ENCODE data around the gene EIF2S3B. TPM values are rescaled to one million over a fixed set of nuclear protein-coding genes. Genes with fewer than 3 reads are reported as not detected.

EIF2S3B gene
- total RNA-seq, 1 donor from 2014 or later = 0.73 TPM

GRCh38 chr12:10554228-10554755 is 48.6 kb downstream of the EIF2S3B start:
- Mint-ChIP-seq H3K27me3 (ENCODE audit: unreplicated experiment) (peaks cover 10% of the 10 kb centered on the region), H3K4me1 (ENCODE audit: unreplicated experiment) (no peaks in the 10 kb centered on the region), H3K36me3 (ENCODE audit: unreplicated experiment) (no peaks in the 10 kb centered on the region), H3K27ac (ENCODE audit: unreplicated experiment) (no peak overlapping the region), H3K9me3 (ENCODE audit: unreplicated experiment) (no peaks in the 10 kb centered on the region), H3K4me3 (ENCODE audit: unreplicated experiment) (no peak overlapping the region)
- DNase-seq (ENCODE audit: extremely low spot score, unreplicated experiment) = no peak
- TF ChIP-seq, protein P1, sequence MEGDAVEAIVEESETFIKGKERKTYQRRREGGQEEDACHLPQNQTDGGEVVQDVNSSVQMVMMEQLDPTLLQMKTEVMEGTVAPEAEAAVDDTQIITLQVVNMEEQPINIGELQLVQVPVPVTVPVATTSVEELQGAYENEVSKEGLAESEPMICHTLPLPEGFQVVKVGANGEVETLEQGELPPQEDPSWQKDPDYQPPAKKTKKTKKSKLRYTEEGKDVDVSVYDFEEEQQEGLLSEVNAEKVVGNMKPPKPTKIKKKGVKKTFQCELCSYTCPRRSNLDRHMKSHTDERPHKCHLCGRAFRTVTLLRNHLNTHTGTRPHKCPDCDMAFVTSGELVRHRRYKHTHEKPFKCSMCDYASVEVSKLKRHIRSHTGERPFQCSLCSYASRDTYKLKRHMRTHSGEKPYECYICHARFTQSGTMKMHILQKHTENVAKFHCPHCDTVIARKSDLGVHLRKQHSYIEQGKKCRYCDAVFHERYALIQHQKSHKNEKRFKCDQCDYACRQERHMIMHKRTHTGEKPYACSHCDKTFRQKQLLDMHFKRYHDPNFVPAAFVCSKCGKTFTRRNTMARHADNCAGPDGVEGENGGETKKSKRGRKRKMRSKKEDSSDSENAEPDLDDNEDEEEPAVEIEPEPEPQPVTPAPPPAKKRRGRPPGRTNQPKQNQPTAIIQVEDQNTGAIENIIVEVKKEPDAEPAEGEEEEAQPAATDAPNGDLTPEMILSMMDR (IDR thresholded peaks at IDR 0.05) = no peak

DNA sequence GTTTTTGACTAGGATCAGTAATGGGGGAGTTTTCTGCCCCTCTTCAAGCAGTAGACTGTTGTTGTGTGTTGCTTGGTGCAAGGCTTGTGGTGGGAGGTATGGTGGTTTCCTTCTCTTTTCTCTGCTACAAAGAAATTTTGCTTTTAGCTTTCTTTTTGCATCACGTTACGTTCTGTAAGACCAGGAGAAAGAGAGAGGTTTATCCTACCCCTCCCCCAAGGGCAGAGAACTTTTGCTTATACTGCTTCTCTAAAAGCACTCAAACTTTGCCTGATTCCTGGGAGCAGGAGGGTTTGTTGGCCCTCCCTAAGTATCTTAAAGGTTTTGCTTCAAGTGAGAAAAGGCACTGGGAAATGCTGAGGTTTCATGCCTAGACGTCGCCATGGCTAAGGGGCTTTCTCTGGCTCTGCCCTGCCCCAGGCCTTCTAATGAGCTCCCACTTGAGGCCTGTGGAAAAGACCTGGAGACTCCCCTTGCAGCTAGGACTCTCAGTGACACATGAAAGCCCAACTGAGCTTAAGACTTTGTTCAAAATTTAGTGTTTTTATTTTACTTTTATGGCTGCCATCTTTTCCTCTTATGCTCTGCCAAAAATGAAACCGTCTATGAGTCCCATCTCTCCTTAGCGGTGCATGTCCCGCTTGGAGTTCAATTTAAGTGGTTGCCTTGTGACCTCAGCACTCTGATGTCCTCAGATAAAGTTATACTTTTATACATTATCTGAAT is 49.2 kb downstream of the EIF2S3B start:
- TF ChIP-seq, protein P1 (IDR thresholded peaks at IDR 0.05) = no peak
- Mint-ChIP-seq H3K36me3 (ENCODE audit: unreplicated experiment) (no peaks in the 10 kb centered on the region), H3K27ac (ENCODE audit: unreplicated experiment) (no peak overlapping the region), H3K4me3 (ENCODE audit: unreplicated experiment) (no peak overlapping the region), H3K9me3 (ENCODE audit: unreplicated experiment) (no peaks in the 10 kb centered on the region), H3K4me1 (ENCODE audit: unreplicated experiment) (no peaks in the 10 kb centered on the region), H3K27me3 (ENCODE audit: unreplicated experiment) (peaks cover 10% of the 10 kb centered on the region)
- no peak for DNase-seq (ENCODE audit: extremely low spot score, unreplicated experiment)

- no peaks in the 10 kb centered on the region for H3K4me1 Mint-ChIP-seq (ENCODE audit: unreplicated experiment)
- no peak overlapping the region for H3K27ac Mint-ChIP-seq (ENCODE audit: unreplicated experiment)
- peaks cover 10% of the 10 kb centered on the region for H3K27me3 Mint-ChIP-seq (ENCODE audit: unreplicated experiment)
- H3K4me3 Mint-ChIP-seq (ENCODE audit: unreplicated experiment) = no peak overlapping the region
- H3K9me3 Mint-ChIP-seq (ENCODE audit: unreplicated experiment) = no peaks in the 10 kb centered on the region
- TF ChIP-seq, protein P1 (IDR thresholded peaks at IDR 0.05) = no peak
- DNase-seq (ENCODE audit: extremely low spot score, unreplicated experiment) = no peak
- no peaks in the 10 kb centered on the region for H3K36me3 Mint-ChIP-seq (ENCODE audit: unreplicated experiment)
Measured at GRCh38 chr12:10557329-10557728, 51.6 kb downstream of the EIF2S3B start.

DNA sequence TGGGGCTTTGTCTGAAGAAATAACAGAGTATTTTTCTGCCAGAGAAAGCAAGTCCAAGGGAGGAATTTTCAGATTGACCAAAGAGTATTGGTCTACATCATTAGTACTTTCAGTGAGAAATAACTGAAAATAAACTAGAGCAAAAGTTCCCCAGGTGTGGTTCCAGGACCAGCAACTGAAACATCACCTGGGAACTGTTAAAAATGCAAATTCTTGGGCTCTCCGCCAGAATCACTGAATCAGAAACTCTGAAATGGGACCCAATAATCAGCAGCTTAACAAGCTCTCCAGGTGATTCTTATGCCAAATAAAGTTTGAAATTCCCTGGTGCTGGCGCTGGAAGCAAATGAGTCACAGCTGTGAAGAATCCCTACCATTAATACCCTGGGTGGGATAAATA is 52.1 kb downstream of the EIF2S3B start:
- no peak for DNase-seq (ENCODE audit: extremely low spot score, unreplicated experiment)
- Mint-ChIP-seq H3K4me3 (ENCODE audit: unreplicated experiment) (no peak overlapping the region), H3K9me3 (ENCODE audit: unreplicated experiment) (no peaks in the 10 kb centered on the region), H3K27me3 (ENCODE audit: unreplicated experiment) (peaks cover 10% of the 10 kb centered on the region), H3K4me1 (ENCODE audit: unreplicated experiment) (no peaks in the 10 kb centered on the region), H3K36me3 (ENCODE audit: unreplicated experiment) (no peaks in the 10 kb centered on the region), H3K27ac (ENCODE audit: unreplicated experiment) (no peak overlapping the region)
- TF ChIP-seq, protein P1 (IDR thresholded peaks at IDR 0.05) = no peak

Other genes starting within 250 kb of the EIF2S3B start
- gene KLRD1, start 198.0 kb upstream of the EIF2S3B start, total RNA-seq = 0.03 and 0.37 TPM in 2 replicates
- gene KLRK1, start 115.8 kb upstream of the EIF2S3B start, total RNA-seq = 3.2 and 4.9 TPM in 2 replicates
- 3.1 and 3.3 TPM in 2 replicates for gene KLRC4, start 96.1 kb upstream of the EIF2S3B start, total RNA-seq
- gene KLRC3, start 85.3 kb upstream of the EIF2S3B start, total RNA-seq = 4.9 and 6.7 TPM in 2 replicates
- 3.0 and 3.6 TPM in 2 replicates for gene KLRC2, start 69.9 kb upstream of the EIF2S3B start, total RNA-seq
- not detected in 2 replicates for gene KLRC1, start 52.5 kb upstream of the EIF2S3B start, total RNA-seq
- gene MAGOHB, start 107.7 kb downstream of the EIF2S3B start, total RNA-seq = 26.8 and 28.1 TPM in 2 replicates
- 0.48 TPM in 1 of 2 replicates, not detected in the other for gene STYK1, start 168.2 kb downstream of the EIF2S3B start, total RNA-seq
- gene YBX3, start 217.4 kb downstream of the EIF2S3B start, total RNA-seq = 302 and 334 TPM in 2 replicates